Mesendoderm (in vitro differentiated cells): ENCODE results near the gene CSPG4.

Experiments
- DNase-seq: peaks from one replicate; pipeline ENCODE4 v3.0.0; 2013
- H2AK5ac ChIP-seq: 2 replicates; pipeline ENCODE4 v1.6.1; 2013; ENCODE audit warnings: low read length, inconsistent platforms
- H2BK120ac ChIP-seq: 2 replicates; pipeline ENCODE4 v1.6.1; 2013; ENCODE audit warnings: low read depth, mild to moderate bottlenecking, low read length, moderate library complexity, mixed read lengths
- H2BK15ac ChIP-seq: replicated peaks from 2 replicates; pipeline ENCODE4 v1.6.1; 2013; ENCODE audit warnings: low read depth, mild to moderate bottlenecking, moderate library complexity
- H2BK5ac ChIP-seq: 2 replicates; pipeline ENCODE4 v1.6.1; 2013; ENCODE audit warnings: low read length, inconsistent platforms
- H3K18ac ChIP-seq: 2 replicates; pipeline ENCODE4 v1.6.1; 2013; ENCODE audit warnings: mild to moderate bottlenecking, low read length, mixed read lengths
- H3K23ac ChIP-seq: one replicate; pipeline ENCODE4 v1.6.1; 2013; ENCODE audit warnings: low read length
- H3K27ac ChIP-seq: 2 replicates; pipeline ENCODE4 v1.5.1; 2013; ENCODE audit warnings: low read depth, mild to moderate bottlenecking, inconsistent platforms, low read length, moderate library complexity
- H3K27me3 ChIP-seq: 2 replicates; pipeline ENCODE4 v1.6.1; 2013; ENCODE audit warnings: low read length, control low read depth, mild to moderate bottlenecking, inconsistent platforms; ENCODE audit not compliant: insufficient read depth, poor library complexity
- H3K36me3 ChIP-seq: 2 replicates; pipeline ENCODE4 v1.6.1; 2013; ENCODE audit warnings: low read length, inconsistent platforms; ENCODE audit not compliant: control insufficient read depth, insufficient read depth
- H3K4ac ChIP-seq: one replicate; pipeline ENCODE4 v1.6.1; 2013; ENCODE audit warnings: low read depth, mild to moderate bottlenecking, low read length, moderate library complexity
- H3K4me1 ChIP-seq: 2 replicates; pipeline ENCODE4 v1.6.1; 2013; ENCODE audit warnings: low read depth, low read length, inconsistent platforms; ENCODE audit not compliant: control insufficient read depth
- H3K4me2 ChIP-seq: 2 replicates; pipeline ENCODE4 v1.6.1; 2013; ENCODE audit warnings: low read length
- H3K4me3 ChIP-seq: 2 replicates; pipeline ENCODE4 v1.5.1; 2013; ENCODE audit warnings: mild to moderate bottlenecking, low read length
- H3K56ac ChIP-seq: one replicate; pipeline ENCODE4 v1.6.1; 2013; ENCODE audit warnings: low read length
- H3K79me1 ChIP-seq: 2 replicates; pipeline ENCODE4 v1.6.1; 2013; ENCODE audit warnings: low read length, inconsistent platforms
- H3K79me2 ChIP-seq: 2 replicates; pipeline ENCODE4 v1.6.1; 2013; ENCODE audit warnings: mild to moderate bottlenecking, low read length; ENCODE audit not compliant: control insufficient read depth, insufficient read depth
- H3K9ac ChIP-seq: 2 replicates; pipeline ENCODE4 v1.6.1; 2013; ENCODE audit warnings: low read length, inconsistent platforms
- H4K5ac ChIP-seq: one replicate; pipeline ENCODE4 v1.6.1; 2013; ENCODE audit warnings: low read length
- H4K8ac ChIP-seq: one replicate; pipeline ENCODE4 v1.6.1; 2013; ENCODE audit warnings: low read depth, mild to moderate bottlenecking, control low read depth, low read length, moderate library complexity
- WGBS: extraction: QIAGEN DNeasy Blood & Tissue Kit; methylation state at CpG from one replicate; pipeline ENCODE4 v1.1.7; 2013; ENCODE audit warnings: low lambda C conversion rate, missing lambda C conversion rate; ENCODE audit not compliant: insufficient coverage; ENCODE audit errors: extremely low coverage; 5-methylcytosine and 5-hydroxymethylcytosine counted together

Gene CSPG4

GRCh38 chr15:75727851-75728715 is 15.4 kb upstream of the CSPG4 start:
- Histone ChIP-seq H2BK15ac (no peak overlapping the region), H3K4me2 (no peak overlapping the region), H3K18ac (no peak overlapping the region), H3K23ac (no peak overlapping the region), H3K4ac (no peak overlapping the region), H3K27me3 (no peaks in the 10 kb centered on the region), H3K4me3 (no peak overlapping the region), H3K79me2 (no peaks in the 10 kb centered on the region), H3K9ac (no peak overlapping the region), H4K8ac (no peak overlapping the region), H2BK5ac (no peak overlapping the region), H3K79me1 (no peaks in the 10 kb centered on the region), H2AK5ac (no peak overlapping the region), H3K27ac (no peak overlapping the region), H3K36me3 (no peaks in the 10 kb centered on the region), H2BK120ac (no peak overlapping the region), H3K56ac (no peak overlapping the region), H3K4me1 (no peaks in the 10 kb centered on the region), H4K5ac (no peak overlapping the region)
- no CpG with 5 or more reads among the region's 17 CpGs for WGBS
- peak; percentile 45 for DNase-seq

DNA sequence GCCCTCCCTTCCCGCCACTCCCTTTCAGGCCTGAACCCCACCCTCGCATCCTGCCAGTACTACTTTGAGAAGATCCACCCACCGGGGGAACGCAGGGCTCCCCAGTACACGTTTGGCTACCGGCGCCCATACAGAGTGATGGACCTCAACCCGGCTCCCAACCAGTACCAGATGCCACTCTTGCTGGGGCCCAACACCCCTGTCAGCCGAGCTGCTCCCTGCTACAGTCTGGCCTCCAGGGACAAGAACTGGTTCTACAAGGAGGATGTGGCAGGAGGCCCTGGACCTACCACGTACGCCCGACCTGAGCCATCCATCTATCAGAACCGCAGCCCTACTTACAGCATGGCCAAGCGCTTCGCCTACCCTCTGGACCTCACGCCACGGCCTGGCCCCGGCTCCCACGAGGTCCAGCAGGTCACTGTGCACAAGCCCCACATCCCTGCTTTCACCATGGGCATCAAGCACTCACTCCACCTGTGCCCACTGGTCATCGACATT is 14.4 kb upstream of the CSPG4 start:
- Histone ChIP-seq H2AK5ac (no peak overlapping the region), H3K4me2 (no peak overlapping the region), H3K4me1 (no peaks in the 10 kb centered on the region), H3K23ac (no peak overlapping the region), H3K79me1 (no peaks in the 10 kb centered on the region), H3K18ac (no peak overlapping the region), H3K9ac (no peak overlapping the region), H3K56ac (no peak overlapping the region), H4K5ac (no peak overlapping the region), H3K36me3 (no peaks in the 10 kb centered on the region), H3K27ac (no peak overlapping the region), H2BK120ac (no peak overlapping the region), H4K8ac (no peak overlapping the region), H3K4ac (no peak overlapping the region), H2BK5ac (no peak overlapping the region), H3K79me2 (no peaks in the 10 kb centered on the region), H2BK15ac (no peak overlapping the region), H3K27me3 (no peaks in the 10 kb centered on the region), H3K4me3 (no peak overlapping the region)
- no CpG with 5 or more reads among the region's 20 CpGs for WGBS
- no peak for DNase-seq

GRCh38 chr15:75725719-75726607 is 13.3 kb upstream of the CSPG4 start:
- Histone ChIP-seq H3K79me2 (no peaks in the 10 kb centered on the region), H3K4me1 (no peaks in the 10 kb centered on the region), H3K36me3 (no peaks in the 10 kb centered on the region), H3K9ac (no peak overlapping the region), H2BK120ac (no peak overlapping the region), H3K56ac (no peak overlapping the region), H3K79me1 (no peaks in the 10 kb centered on the region), H4K8ac (no peak overlapping the region), H3K27me3 (no peaks in the 10 kb centered on the region), H3K27ac (no peak overlapping the region), H2AK5ac (no peak overlapping the region), H3K4me2 (no peak overlapping the region), H2BK15ac (no peak overlapping the region), H4K5ac (no peak overlapping the region), H3K18ac (no peak overlapping the region), H3K23ac (no peak overlapping the region), H2BK5ac (no peak overlapping the region), H3K4ac (no peak overlapping the region), H3K4me3 (no peak overlapping the region)
- no CpG with 5 or more reads among the region's 11 CpGs for WGBS
- no peak for DNase-seq

DNA sequence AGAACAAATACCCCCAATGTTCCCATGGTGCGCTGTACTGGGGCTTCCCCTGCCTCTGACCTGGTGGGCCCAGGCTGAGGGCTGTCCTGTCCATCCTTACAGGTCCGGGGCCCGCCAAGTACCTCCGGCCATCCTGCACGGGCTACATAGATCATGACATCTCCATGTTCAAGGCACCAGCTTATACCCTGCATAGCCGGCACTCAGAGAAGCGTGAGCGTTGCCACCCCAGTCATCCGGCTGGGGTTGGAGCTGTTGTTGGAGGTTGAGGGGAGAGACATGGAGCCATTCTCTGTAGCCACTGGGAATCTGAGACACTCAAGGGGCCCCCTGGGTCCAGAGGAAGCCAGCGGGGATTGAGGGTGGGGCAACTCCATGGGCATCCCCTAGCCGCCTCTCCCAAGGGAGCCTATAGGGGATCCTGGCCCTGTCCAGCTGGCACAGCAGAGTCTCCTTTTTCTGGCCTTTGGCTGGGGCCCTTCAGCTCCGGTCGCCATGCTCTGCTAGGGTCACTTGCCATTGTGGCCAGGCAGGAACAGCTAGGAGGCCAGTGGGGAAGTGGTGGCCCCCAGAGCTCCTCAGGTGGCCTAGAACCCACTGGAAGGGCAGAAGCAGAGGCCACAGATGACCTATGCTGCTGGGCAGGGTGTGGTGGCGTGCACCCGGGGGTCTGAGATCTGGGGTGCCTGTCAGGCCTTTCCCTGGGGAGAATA is 12.5 kb upstream of the CSPG4 start:
- no CpG with 5 or more reads among the region's 15 CpGs for WGBS
- H2BK120ac ChIP-seq = no peak overlapping the region

GRCh38 chr15:75723847-75724660 is 11.4 kb upstream of the CSPG4 start:
- Histone ChIP-seq H4K5ac (no peak overlapping the region), H3K27ac (no peak overlapping the region), H2BK120ac (no peak overlapping the region), H3K27me3 (no peaks in the 10 kb centered on the region), H3K4me1 (no peaks in the 10 kb centered on the region), H3K56ac (no peak overlapping the region), H3K18ac (no peak overlapping the region), H3K23ac (no peak overlapping the region), H3K36me3 (no peaks in the 10 kb centered on the region), H2AK5ac (no peak overlapping the region), H3K79me1 (no peaks in the 10 kb centered on the region), H3K4me2 (no peak overlapping the region), H3K4ac (no peak overlapping the region), H4K8ac (no peak overlapping the region), H3K4me3 (no peak overlapping the region), H2BK5ac (no peak overlapping the region), H2BK15ac (no peak overlapping the region), H3K79me2 (no peaks in the 10 kb centered on the region), H3K9ac (no peak overlapping the region)
- DNase-seq = peak; percentile 89
- no CpG with 5 or more reads among the region's 9 CpGs for WGBS

More for the DNA sequence above, 12.5 kb upstream of the CSPG4 start:
- Histone ChIP-seq H3K18ac (no peak overlapping the region), H2BK15ac (no peak overlapping the region), H4K5ac (no peak overlapping the region), H4K8ac (no peak overlapping the region), H3K79me2 (no peaks in the 10 kb centered on the region), H3K4me1 (no peaks in the 10 kb centered on the region), H3K27me3 (no peaks in the 10 kb centered on the region), H3K36me3 (no peaks in the 10 kb centered on the region), H2BK5ac (no peak overlapping the region), H3K4ac (no peak overlapping the region), H3K4me3 (no peak overlapping the region), H3K23ac (no peak overlapping the region), H3K9ac (no peak overlapping the region), H3K79me1 (no peaks in the 10 kb centered on the region), H3K4me2 (no peak overlapping the region), H3K27ac (no peak overlapping the region), H2AK5ac (no peak overlapping the region), H3K56ac (no peak overlapping the region)
- no peak for DNase-seq
